ENCODE measurements around the gene ADAMTS13.

ADAMTS13 gene

GRCh38 chr9:133440874-133441273 is 18.7 kb downstream of the ADAMTS13 start:
- H3K4me1 ChIP-seq (ENCODE audit: low read length) = peaks cover 8% of the 10 kb centered on the region; the same call in 1 of the 2 replicates
- no peaks in the 10 kb centered on the region for H3K27me3 ChIP-seq (ENCODE audit: low read depth, low read length)
- no peak overlapping the region for H3K4me2 ChIP-seq (ENCODE audit: low read length)
- no peak overlapping the region for H3K9ac ChIP-seq (ENCODE audit: low read length)
- H3K36me3 ChIP-seq (replicated peaks; ENCODE audit: low read depth, low read length) = no peaks in the 10 kb centered on the region
- H2AFZ ChIP-seq (ENCODE audit: low read depth, low read length) = no peak overlapping the region
- H3K27ac ChIP-seq (ENCODE audit: low read length) = no peak overlapping the region
- no peaks in the 10 kb centered on the region for H3K9me3 ChIP-seq (ENCODE audit: insufficient read depth, low read length)
- H3K79me2 ChIP-seq (ENCODE audit: low read length) = no peaks in the 10 kb centered on the region
- TF ChIP-seq EZH2phosphoT487 (IDR thresholded peaks at IDR 0.05; ENCODE audit: low read depth) (no peak), CTCF (IDR thresholded peaks at IDR 0.05; ENCODE audit: low read depth, low read length) (no peak)
- no peaks in the 10 kb centered on the region for H4K20me1 ChIP-seq (ENCODE audit: insufficient read depth, low read length)
- H3K4me3 ChIP-seq (ENCODE audit: low read length) = no peak overlapping the region

GRCh38 chr9:133441571-133441970 is 19.4 kb downstream of the ADAMTS13 start:
- Histone ChIP-seq H3K27ac (ENCODE audit: low read length) (no peak overlapping the region), H3K9ac (ENCODE audit: low read length) (no peak overlapping the region), H3K27me3 (ENCODE audit: low read depth, low read length) (0 out of 2 replicates have a peak, but pooled peaks cover 5% of the 10 kb centered on the region), H3K4me2 (ENCODE audit: low read length) (no peak overlapping the region), H3K79me2 (ENCODE audit: low read length) (no peaks in the 10 kb centered on the region), H3K4me1 (ENCODE audit: low read length) (peaks cover 8% of the 10 kb centered on the region; the same call in 1 of the 2 replicates), H3K9me3 (ENCODE audit: insufficient read depth, low read length) (no peaks in the 10 kb centered on the region), H4K20me1 (ENCODE audit: insufficient read depth, low read length) (no peaks in the 10 kb centered on the region), H3K4me3 (ENCODE audit: low read length) (no peak overlapping the region), H2AFZ (ENCODE audit: low read depth, low read length) (no peak overlapping the region), H3K36me3 (replicated peaks; ENCODE audit: low read depth, low read length) (no peaks in the 10 kb centered on the region)
- TF ChIP-seq CTCF (IDR thresholded peaks at IDR 0.05; ENCODE audit: low read depth, low read length) (no peak), EZH2phosphoT487 (IDR thresholded peaks at IDR 0.05; ENCODE audit: low read depth) (no peak)

GRCh38 chr9:133443248-133443647 is 21.1 kb downstream of the ADAMTS13 start:
- Histone ChIP-seq H3K4me2 (ENCODE audit: low read length) (no peak overlapping the region), H3K27me3 (ENCODE audit: low read depth, low read length) (0 out of 2 replicates have a peak, but pooled peaks cover 6% of the 10 kb centered on the region), H3K27ac (ENCODE audit: low read length) (no peak overlapping the region), H3K36me3 (replicated peaks; ENCODE audit: low read depth, low read length) (no peaks in the 10 kb centered on the region), H2AFZ (ENCODE audit: low read depth, low read length) (no peak overlapping the region), H3K9ac (ENCODE audit: low read length) (no peak overlapping the region), H3K79me2 (ENCODE audit: low read length) (no peaks in the 10 kb centered on the region), H3K4me1 (ENCODE audit: low read length) (0 out of 2 replicates have a peak, but pooled peaks cover under 1% of the 10 kb centered on the region), H3K4me3 (ENCODE audit: low read length) (no peak overlapping the region), H3K9me3 (ENCODE audit: insufficient read depth, low read length) (no peaks in the 10 kb centered on the region), H4K20me1 (ENCODE audit: insufficient read depth, low read length) (no peaks in the 10 kb centered on the region)
- no peak for TF ChIP-seq EZH2phosphoT487 (IDR thresholded peaks at IDR 0.05; ENCODE audit: low read depth)
- TF ChIP-seq CTCF (IDR thresholded peaks at IDR 0.05; ENCODE audit: low read depth, low read length) = no peak

- no peak overlapping the region for H3K4me2 ChIP-seq (ENCODE audit: low read length)
- no peaks in the 10 kb centered on the region for H3K9me3 ChIP-seq (ENCODE audit: insufficient read depth, low read length)
- no peak overlapping the region for H3K4me3 ChIP-seq (ENCODE audit: low read length)
- H3K36me3 ChIP-seq (replicated peaks; ENCODE audit: low read depth, low read length) = no peaks in the 10 kb centered on the region
- no peaks in the 10 kb centered on the region for H3K79me2 ChIP-seq (ENCODE audit: low read length)
- no peak overlapping the region for H3K9ac ChIP-seq (ENCODE audit: low read length)
- no peak overlapping the region for H3K27ac ChIP-seq (ENCODE audit: low read length)
- no peaks in the 10 kb centered on the region for H3K4me1 ChIP-seq (ENCODE audit: low read length)
- H3K27me3 ChIP-seq (ENCODE audit: low read depth, low read length) = 0 out of 2 replicates have a peak, but pooled peaks cover 10% of the 10 kb centered on the region
- H4K20me1 ChIP-seq (ENCODE audit: insufficient read depth, low read length) = no peaks in the 10 kb centered on the region
- no peak for TF ChIP-seq EZH2phosphoT487 (IDR thresholded peaks at IDR 0.05; ENCODE audit: low read depth)
- no peak for TF ChIP-seq CTCF (IDR thresholded peaks at IDR 0.05; ENCODE audit: low read depth, low read length)
- H2AFZ ChIP-seq (ENCODE audit: low read depth, low read length) = no peak overlapping the region
Measured at GRCh38 chr9:133443982-133444381, 21.8 kb downstream of the ADAMTS13 start.

Data from OCI-LY3 (cell line).